Tibial nerve (tissue), 4 donors: Measurements from ENCODE around the gene FBXO38.

Source experiments
- CTCF ChIP-seq, 5 experiments: fragments of 200-600 bp in 3 of 5; fragments of 450-650 bp in 2 of 5; sonication (generic) in 3 of 5; IDR thresholded peaks; one replicate each; pipeline ENCODE4 v1.5.1; 2016 to 2019; ENCODE audit warnings: antibody characterized with exemption in 5 of 5, mild to moderate bottlenecking in 3 of 5, moderate library complexity in 2 of 5
- EP300 ChIP-seq, 2 donors: sonication (generic); formaldehyde crosslinking; IDR thresholded peaks; one replicate each; pipeline ENCODE4 v1.6.1; 2017; ENCODE audit warnings: antibody characterized with exemption in 2 of 2, mild to moderate bottlenecking in 1 of 2
- POLR2A ChIP-seq, 2 donors: fragments of 450-650 bp; IDR thresholded peaks; one replicate each; pipeline ENCODE4 v1.6.1; 2017; ENCODE audit warnings: antibody characterized with exemption in 2 of 2, mild to moderate bottlenecking in 2 of 2, moderate library complexity in 2 of 2

DNA sequence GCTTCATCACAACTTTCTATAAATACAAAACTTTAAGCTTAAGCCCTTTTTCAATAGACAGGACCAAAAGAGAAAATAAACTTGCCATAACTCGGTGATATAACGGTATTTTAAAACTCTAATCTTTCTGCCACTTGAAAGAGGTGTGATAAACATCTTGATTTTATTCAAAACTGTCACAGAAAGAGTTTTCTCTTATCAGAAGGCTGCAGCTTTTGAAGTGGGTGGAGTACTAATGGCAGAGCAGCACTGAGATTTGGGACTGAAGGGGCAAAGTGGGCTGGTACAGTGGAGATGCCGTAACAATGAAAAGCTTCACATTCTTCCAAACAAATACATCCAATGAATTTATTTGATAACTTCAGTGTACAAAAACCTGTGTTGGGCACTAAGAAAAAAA is 92.5 kb downstream of the FBXO38 start:
- TF ChIP-seq CTCF (IDR thresholded peaks at IDR 0.05) (no peak), POLR2A (IDR thresholded peaks at IDR 0.05) (no peak), EP300 (IDR thresholded peaks at IDR 0.05) (no peak)
